C4-2B (cell line): Measurements from ENCODE around the gene DCHS2.

Experiments
- CTCF ChIP-seq: fragments of 450-650 bp; conservative IDR thresholded peaks from 2 replicates; pipeline ENCODE4 v1.5.1; 2017; ENCODE audit warnings: mild to moderate bottlenecking
- ZFX ChIP-seq: fragments of 450-650 bp; IDR thresholded peaks from 2 replicates; pipeline ENCODE4 v1.6.1; 2017

DNA sequence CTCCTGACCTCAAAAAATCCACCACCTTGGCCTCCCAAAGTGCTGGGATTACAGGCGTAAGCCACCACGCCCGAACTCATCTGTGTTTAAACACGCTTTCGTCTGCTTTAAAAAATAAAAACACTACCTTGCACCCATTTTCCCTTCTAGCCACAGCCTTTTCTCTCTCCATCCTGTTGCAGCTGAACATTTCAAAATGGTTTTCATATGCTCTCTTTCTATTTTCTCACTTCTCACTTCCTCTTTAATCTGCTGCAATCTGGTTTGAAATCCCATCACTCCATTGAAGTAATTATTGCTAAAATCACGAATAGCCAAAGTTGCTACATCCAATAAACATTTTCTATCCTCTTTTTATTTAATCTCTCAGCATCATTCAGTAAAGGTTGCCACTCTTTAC is 70.0 kb downstream of the DCHS2 start:
- TF ChIP-seq CTCF (no peak), ZFX (no peak)
